Liver (tissue), 9 donors: ENCODE data around the gene BFSP1. TPM values are rescaled to one million over a fixed set of nuclear protein-coding genes. Genes with fewer than 3 reads are reported as not detected.

Experiments used
- DNase-seq: peaks from one replicate; pipeline ENCODE4 v3.0.0-alpha.2; 2017; ENCODE audit warnings: low spot score
- H3K27ac ChIP-seq, 2 donors: one replicate each; pipeline ENCODE4 v1.7.0; 2013; ENCODE audit warnings: inconsistent platforms in 2 of 2, low read length in 2 of 2, control low read depth in 1 of 2, low read depth in 1 of 2, mild to moderate bottlenecking in 1 of 2
- H3K27me3 ChIP-seq, 4 donors: one replicate each; pipeline versions ENCODE4 v1.6.1 to v1.7.0; 2013; ENCODE audit warnings: low read length in 3 of 4, inconsistent platforms in 1 of 4, mild to moderate bottlenecking in 1 of 4, moderate library complexity in 1 of 4; ENCODE audit not compliant: control insufficient read depth in 4 of 4, insufficient read depth in 4 of 4
- H3K36me3 ChIP-seq, 4 donors: one replicate each; pipeline versions ENCODE4 v1.6.1 to v1.7.0; 2013; ENCODE audit warnings: low read length in 3 of 4, mild to moderate bottlenecking in 3 of 4, low read depth in 1 of 4, moderate library complexity in 1 of 4; ENCODE audit not compliant: control insufficient read depth in 4 of 4, insufficient read depth in 3 of 4
- H3K4me1 ChIP-seq, 4 donors: one replicate each; pipeline versions ENCODE4 v1.6.1 to v1.7.0; 2013; ENCODE audit warnings: low read length in 3 of 4, mild to moderate bottlenecking in 3 of 4, moderate library complexity in 1 of 4; ENCODE audit not compliant: control insufficient read depth in 4 of 4, insufficient read depth in 4 of 4
- H3K4me3 ChIP-seq, 3 donors: one replicate each; pipeline versions ENCODE4 v1.6.1 to v1.7.0; 2013; ENCODE audit warnings: low read length in 3 of 3, control low read depth in 1 of 3, low read depth in 1 of 3, mild to moderate bottlenecking in 1 of 3
- H3K9ac ChIP-seq, 2 donors: one replicate each; pipeline ENCODE4 v1.7.0; 2013; ENCODE audit warnings: low read length in 2 of 2, mild to moderate bottlenecking in 2 of 2, moderate library complexity in 2 of 2, control low read depth in 1 of 2, low read depth in 1 of 2
- H3K9me3 ChIP-seq, 4 donors: one replicate each; pipeline versions ENCODE4 v1.6.1 to v1.7.0; 2013; ENCODE audit warnings: low read length in 3 of 4; ENCODE audit not compliant: control insufficient read depth in 4 of 4
- CTCF ChIP-seq: fragments of 150-350 bp; IDR thresholded peaks from 2 replicates; pipeline ENCODE4 v1.5.1; 2017; ENCODE audit warnings: improper control_type of control experiment, low read depth, low read length; ENCODE audit not compliant: missing input control
- EGR1 ChIP-seq, 2 donors: IDR thresholded peaks; 2 replicates each; pipeline ENCODE4 v1.6.1; 2016 to 2018; ENCODE audit warnings: antibody characterized with exemption in 2 of 2, low read depth in 2 of 2
- FOXA1 ChIP-seq: IDR thresholded peaks from 2 replicates; pipeline ENCODE4 v1.6.1; 2016; ENCODE audit warnings: antibody characterized with exemption
- FOXA2 ChIP-seq: IDR thresholded peaks from 2 replicates; pipeline ENCODE4 v1.6.1; 2016; ENCODE audit warnings: antibody characterized with exemption
- GABPA ChIP-seq, 2 donors: IDR thresholded peaks in 1 of 2; conservative IDR thresholded peaks in 1 of 2; 2 replicates each; pipeline ENCODE4 v1.6.1; 2016; ENCODE audit warnings: antibody characterized with exemption in 2 of 2, mild to moderate bottlenecking in 1 of 2, moderate library complexity in 1 of 2
- HNF4A ChIP-seq, 2 donors: conservative IDR thresholded peaks; 2 replicates each; pipeline ENCODE4 v1.6.1; 2016; ENCODE audit warnings: antibody characterized with exemption in 2 of 2, mild to moderate bottlenecking in 2 of 2
- HNF4G ChIP-seq: IDR thresholded peaks from 2 replicates; pipeline ENCODE4 v1.6.1; 2016; ENCODE audit warnings: antibody characterized with exemption
- JUND ChIP-seq, 2 donors: IDR thresholded peaks; 2 replicates each; pipeline ENCODE4 v1.6.1; 2016; ENCODE audit warnings: antibody characterized with exemption in 2 of 2
- MAX ChIP-seq: IDR thresholded peaks from 2 replicates; pipeline ENCODE4 v1.6.1; 2016; ENCODE audit warnings: antibody characterized with exemption
- NR2F2 ChIP-seq: IDR thresholded peaks from 2 replicates; pipeline ENCODE4 v1.6.1; 2016; ENCODE audit warnings: antibody characterized with exemption
- RAD21 ChIP-seq, 2 donors: IDR thresholded peaks; 2 replicates each; pipeline ENCODE4 v1.6.1; 2016; ENCODE audit warnings: antibody characterized with exemption in 2 of 2, mild to moderate bottlenecking in 2 of 2
- REST ChIP-seq: IDR thresholded peaks from 2 replicates; pipeline ENCODE4 v1.6.1; 2016; ENCODE audit warnings: antibody characterized with exemption, mild to moderate bottlenecking
- RXRA ChIP-seq, 2 donors: IDR thresholded peaks; 2 replicates each; pipeline ENCODE4 v1.6.1; 2017 to 2018; ENCODE audit warnings: antibody characterized with exemption in 2 of 2, mild to moderate bottlenecking in 1 of 2
- SP1 ChIP-seq: IDR thresholded peaks from 2 replicates; pipeline ENCODE4 v1.6.1; 2018; ENCODE audit warnings: antibody characterized with exemption, mild to moderate bottlenecking
- TAF1 ChIP-seq: conservative IDR thresholded peaks from 2 replicates; pipeline ENCODE4 v1.6.1; 2016; ENCODE audit warnings: antibody characterized with exemption, mild to moderate bottlenecking
- WGBS: extraction: QIAGEN DNeasy Blood & Tissue Kit; methylation state at CpG from one replicate; pipeline ENCODE4 v1.1.7; 2013; 5-methylcytosine and 5-hydroxymethylcytosine counted together
- polyA plus RNA-seq, 2 donors: library from polyadenylated mRNA; stranded (reverse) in 1 of 2; unstranded in 1 of 2; fragments of 200-250 nt in 1 of 2; fragments of >200 nt in 1 of 2; fragmentation: Nextera tagmentation in 1 of 2; extraction: Ambion mirVana in 1 of 2; gene quantifications; one replicate each; pipeline versions ENCODE4 v1.2.1 to v1.2.3, GENCODE V29; 2013 to 2015
- total RNA-seq, 2 donors: library from RNA; depleted of rRNA; stranded (reverse); fragments of >200 nt; gene quantifications; one replicate each; pipeline ENCODE4 v1.2.3, GENCODE V29; 2014
- donor health status: healthy.
- donor health status: healthy.
- donor health status: healthy.
- donor health status: healthy.
- donor health status: healthy.

Gene BFSP1
- total and polyA plus RNA-seq, 4 donors: 0.14 to 0.28 (median 0.21) TPM

- TF ChIP-seq NR2F2 (no peak), FOXA2 (no peak), HNF4G (no peak), MAX (no peak), REST (no peak), HNF4A (conservative IDR thresholded peaks at IDR 0.05) (no peak), CTCF (no peak), FOXA1 (no peak), EGR1 (IDR thresholded peaks at IDR 0.05; ENCODE audit: low read depth in 2 of 2) (no peak), RAD21 (IDR thresholded peaks at IDR 0.05) (no peak), JUND (IDR thresholded peaks at IDR 0.05) (no peak), GABPA (IDR thresholded peaks at IDR 0.05 in 1 of 2, conservative IDR thresholded peaks at IDR 0.05 in 1 of 2) (no peak), SP1 (no peak), TAF1 (no peak)
- no peak for DNase-seq
- no peak overlapping the region for H3K9ac ChIP-seq
- no peaks in the 10 kb centered on the region for H3K36me3 ChIP-seq
- H3K4me1 ChIP-seq: no peaks in the 10 kb centered on the region
- H3K27ac ChIP-seq: no peak overlapping the region
- peaks cover 0 to 5% (median 0%) of the 10 kb centered on the region in 4 donors for H3K9me3 ChIP-seq
- no peak overlapping the region for H3K4me3 ChIP-seq
- WGBS: 85% methylated on average over 5 of the region's 5 CpGs
- peaks cover 0 to 4% (median 1%) of the 10 kb centered on the region in 4 donors for H3K27me3 ChIP-seq
Observed at GRCh38 chr20:17482536-17482935, 48.6 kb downstream of the BFSP1 start.

- Histone ChIP-seq H3K4me3 (no peak overlapping the region), H3K27ac (no peak overlapping the region), H3K36me3 (no peaks in the 10 kb centered on the region), H3K9me3 (peaks cover 0 to 5% (median 0%) of the 10 kb centered on the region in 4 donors), H3K9ac (no peak overlapping the region), H3K27me3 (peaks cover 0 to 4% (median 1%) of the 10 kb centered on the region in 4 donors), H3K4me1 (no peaks in the 10 kb centered on the region)
- TF ChIP-seq FOXA2 (no peak), FOXA1 (no peak), RXRA (IDR thresholded peaks at IDR 0.05) (no peak), TAF1 (no peak), REST (no peak), HNF4A (conservative IDR thresholded peaks at IDR 0.05) (no peak), SP1 (no peak), EGR1 (IDR thresholded peaks at IDR 0.05; ENCODE audit: low read depth in 2 of 2) (no peak), CTCF (no peak), RAD21 (IDR thresholded peaks at IDR 0.05) (no peak)
- WGBS: 91% methylated on average over 16 of the region's 16 CpGs
- DNase-seq: no peak
Observed at GRCh38 chr20:17481661-17482060, 49.5 kb downstream of the BFSP1 start.
